K562 (cell line): Measurements from ENCODE around the gene ZNF646. TPM values are rescaled to one million over a fixed set of nuclear protein-coding genes. Genes with fewer than 3 reads are reported as not detected.

ENCODE experiments used
- ATAC-seq: fragments of 200-7000 bp; cut with Tn5 transposase; 3 replicates; pipeline ENCODE4 v1.9.1; 2020; ENCODE audit warnings: moderate library complexity
- BruUV-seq: library from RNA; stranded (reverse); fragments of 400-500 nt; replicated peaks from 2 replicates; lab custom pipeline; 2021; lab: Mats Ljungman, UMichigan
- CTCF ChIA-PET: fragments of 300-600 bp; formaldehyde crosslinking; extraction: SDS; loops from one replicate; lab custom pipeline; 2021; ENCODE audit warnings: low intra/inter-chr PET ratio; lab: Yijun Ruan, JAX
- POLR2A ChIA-PET: fragments of 300-600, 350-650 bp; sonication (Branson Sonifier 250); formaldehyde crosslinking; extraction: SDS; loops from one replicate; lab custom pipeline; 2021; ENCODE audit warnings: antibody characterized with exemption, inconsistent platforms; lab: Yijun Ruan, JAX
- DNase-seq, 4 experiments: peaks; one replicate each; pipeline versions ENCODE4 v3.0.0 to v3.0.0-alpha.2; 2011 to 2018; ENCODE audit warnings: low spot score in 3 of 4, mixed read lengths in 3 of 4; ENCODE audit errors: extremely low read depth in 1 of 4
- FAIRE-seq: peaks from 2 replicates; lab custom pipeline; 2011; peaks lifted over from hg19 to GRCh38; lab: Jason Lieb, UNC
- H2AFZ ChIP-seq: 2 replicates; pipeline ENCODE4 v1.6.0; 2011; ENCODE audit warnings: low read depth, low read length, control low read depth, inconsistent platforms
- H3K27ac ChIP-seq: fragments of 200-600 bp; 3 replicates; pipeline ENCODE4 v1.8.0; 2011; ENCODE audit warnings: low read depth, mild to moderate bottlenecking, control low read depth, inconsistent platforms, low read length, moderate library complexity, mixed read lengths; ENCODE audit errors: extremely low read depth
- H3K27me3 ChIP-seq, 2 experiments: fragments of 300-600 bp in 1 of 2; 2 replicates in 1 of 2; 3 replicates in 1 of 2; pipeline versions ENCODE4 v1.6.0 to v1.8.0; 2011; ENCODE audit warnings: inconsistent platforms in 2 of 2, low read length in 2 of 2, mild to moderate bottlenecking in 1 of 2, mixed read lengths in 1 of 2, moderate library complexity in 1 of 2; ENCODE audit not compliant: control insufficient read depth in 2 of 2, insufficient read depth in 2 of 2
- H3K36me3 ChIP-seq: fragments of 300-600 bp; 3 replicates; pipeline ENCODE4 v1.8.0; 2011; ENCODE audit warnings: mild to moderate bottlenecking, low read length, inconsistent platforms; ENCODE audit not compliant: control insufficient read depth, insufficient read depth
- H3K4me1 ChIP-seq, 2 experiments: fragments of 200-600 bp in 1 of 2; replicated peaks in 1 of 2; 2 replicates in 1 of 2; 3 replicates in 1 of 2; pipeline versions ENCODE4 v1.5.1 to v1.8.0; 2011; ENCODE audit warnings: inconsistent platforms in 2 of 2, low read length in 2 of 2, mild to moderate bottlenecking in 1 of 2, mixed read lengths in 1 of 2, moderate library complexity in 1 of 2; ENCODE audit not compliant: control insufficient read depth in 2 of 2, insufficient read depth in 2 of 2
- H3K4me2 ChIP-seq: 2 replicates; pipeline ENCODE4 v1.6.1; 2011; ENCODE audit warnings: low read length, control low read depth, inconsistent platforms, mixed read lengths; ENCODE audit not compliant: insufficient read depth
- H3K4me3 ChIP-seq: fragments of 200-600 bp; sonication (generic), shearing (Covaris generic); 2 replicates; pipeline ENCODE4 v1.5.1; 2016; ENCODE audit warnings: control low read depth, inconsistent platforms
- H3K79me2 ChIP-seq: fragments of 200-600 bp; 3 replicates; pipeline ENCODE4 v1.8.0; 2011; ENCODE audit warnings: low read length, inconsistent platforms; ENCODE audit not compliant: control insufficient read depth, insufficient read depth
- H3K9ac ChIP-seq, 2 experiments: 2 replicates each; pipeline versions ENCODE4 v1.6.0 to v1.6.1; 2011; ENCODE audit warnings: low read depth in 2 of 2, low read length in 2 of 2, control low read depth in 1 of 2, inconsistent platforms in 1 of 2, mild to moderate bottlenecking in 1 of 2, mixed read lengths in 1 of 2; ENCODE audit not compliant: insufficient read depth in 1 of 2
- H3K9me1 ChIP-seq: one replicate; pipeline ENCODE4 v1.6.0; 2011; ENCODE audit warnings: inconsistent platforms, mild to moderate bottlenecking, low read length, moderate library complexity; ENCODE audit not compliant: control insufficient read depth, insufficient read depth
- H3K9me3 ChIP-seq: replicated peaks from 2 replicates; pipeline ENCODE4 v1.5.1; 2011; ENCODE audit warnings: low read depth, low read length, inconsistent platforms; ENCODE audit not compliant: control insufficient read depth, insufficient read depth
- H4K20me1 ChIP-seq: replicated peaks from 2 replicates; pipeline ENCODE4 v1.6.1; 2011; ENCODE audit warnings: low read length, inconsistent platforms, mixed read lengths; ENCODE audit not compliant: control insufficient read depth, insufficient read depth
- CHD4 ChIP-seq: fragments of 200-600 bp; sonication (generic); IDR thresholded peaks from 3 replicates; pipeline ENCODE4 v1.6.1; 2012; ENCODE audit warnings: low read depth, mild to moderate bottlenecking, mixed read lengths, low read length, inconsistent platforms; ENCODE audit not compliant: insufficient read depth, insufficient replicate concordance, poor library complexity, severe bottlenecking
- CREB3 ChIP-seq: fragments of 450-650 bp; conservative IDR thresholded peaks from 2 replicates; pipeline ENCODE4 v1.6.1; 2016; ENCODE audit warnings: missing genetic modification characterization, low read depth, mild to moderate bottlenecking, missing compliant biosample characterization, moderate library complexity
- HIVEP1 ChIP-seq: fragments of 250-450 bp; sonication (Bioruptor Pico); IDR thresholded peaks from 2 replicates; pipeline ENCODE4 v1.4.0; 2020; ENCODE audit warnings: mild to moderate bottlenecking
- HNRNPH1 ChIP-seq: fragments of 200-400 bp; formaldehyde crosslinking; optimal IDR thresholded peaks from 2 replicates; pipeline ENCODE3; 2017; ENCODE audit warnings: low read depth, mild to moderate bottlenecking, low read length, moderate library complexity
- ID3 ChIP-seq, 2 experiments: fragments of 250-450 bp in 1 of 2; fragments of 450-650 bp in 1 of 2; sonication (Bioruptor Pico) in 1 of 2; IDR thresholded peaks; 2 replicates each; pipeline versions ENCODE4 v1.6.1 to v1.8.0; 2016 to 2021; ENCODE audit warnings: mild to moderate bottlenecking in 2 of 2, moderate library complexity in 2 of 2, missing compliant biosample characterization in 1 of 2, missing genetic modification characterization in 1 of 2
- RBFOX2 ChIP-seq: fragments of 200-400 bp; formaldehyde crosslinking; IDR thresholded peaks from 2 replicates; pipeline ENCODE4 v1.6.1; 2017; ENCODE audit warnings: low read depth, mild to moderate bottlenecking, low read length, moderate library complexity
- SMAD3 ChIP-seq: fragments of 450-650 bp; formaldehyde crosslinking; conservative IDR thresholded peaks from 2 replicates; pipeline ENCODE4 v1.4.0; 2020; ENCODE audit warnings: mild to moderate bottlenecking
- ZC3H8 ChIP-seq: fragments of 450-650 bp; IDR thresholded peaks from 2 replicates; pipeline ENCODE4 v1.6.1; 2017
- ZNF311 ChIP-seq: fragments of 250-450 bp; sonication (Bioruptor Pico); IDR thresholded peaks from 2 replicates; pipeline ENCODE4 v1.4.0; 2020; ENCODE audit warnings: mild to moderate bottlenecking, moderate library complexity
- ZNF445 ChIP-seq: fragments of 250-450 bp; sonication (Bioruptor Pico); IDR thresholded peaks from 2 replicates; pipeline ENCODE4 v1.4.0; 2020; ENCODE audit warnings: low read depth, mild to moderate bottlenecking, moderate library complexity
- WGBS: fragments of 100-300 bp; shearing (Covaris generic); methylation state at CpG from one replicate; pipeline ENCODE4 v1.1.6; 2016; ENCODE audit warnings: low coverage, mixed read lengths; ENCODE audit not compliant: insufficient coverage; ENCODE audit errors: missing lambda C conversion rate; 5-methylcytosine and 5-hydroxymethylcytosine counted together
- in situ Hi-C: fragments of 300-500 bp; cut with MboI; formaldehyde crosslinking; loops from 4 replicates; pipeline ENCODE4 v1.15.0; 2018; ENCODE audit warnings: inconsistent platforms, mixed read lengths
- intact Hi-C: fragments of 100-400 bp; cut with micrococcal nuclease; formaldehyde crosslinking; loops from 2 replicates; pipeline ENCODE4 v1.14.2; 2022
- polyA plus RNA-seq, 8 experiments: library from polyadenylated mRNA; depleted of rRNA in 4 of 8; stranded (reverse) in 5 of 8; unstranded in 3 of 8; fragments of >200 nt; fragmentation: Nextera tagmentation in 2 of 8; fragmentation: Illumina TruSeq in 1 of 8; extraction: Ambion mirVana in 2 of 8; extraction: Trizol in 1 of 8; gene quantifications; 2 replicates each; pipeline versions ENCODE4 v1.2.1 to v1.2.3, GENCODE V29; 2011 to 2014; ENCODE audit warnings: inconsistent platforms in 1 of 8, missing spikeins in 1 of 8
- total RNA-seq, 7 experiments: library from RNA; depleted of rRNA in 6 of 7; stranded (reverse); fragments of >200 nt in 6 of 7; fragmentation: Illumina TruSeq in 2 of 7; extraction: Trizol in 2 of 7; gene quantifications; 2 replicates each; pipeline versions ENCODE4 v1.2.1 to v1.2.3, GENCODE V29; 2011 to 2021; ENCODE audit warnings: low replicate concordance in 1 of 7
- TF ChIP-seq, protein P1 (sequence below): fragments of 450-650 bp; IDR thresholded peaks from 2 replicates; pipeline ENCODE4 v1.6.1; 2016; ENCODE audit warnings: borderline replicate concordance

ZNF646 gene
- total and polyA plus RNA-seq, 9 of the 15 experiments (the other 6 are each of a cell fraction or from before 2014, with no cell fraction given) = 0.08 to 20.6 (median 8.0) TPM

GRCh38 chr16:31118223-31119155, 44.3 kb downstream of the ZNF646 start (continued):
- TF ChIP-seq ID3 (CRISPR knock-in tag; IDR thresholded peaks at IDR 0.05) (no peak), ID3 (tag; IDR thresholded peaks at IDR 0.05) (no peak), CHD4 (no peak)
- TF ChIP-seq, protein P1, sequence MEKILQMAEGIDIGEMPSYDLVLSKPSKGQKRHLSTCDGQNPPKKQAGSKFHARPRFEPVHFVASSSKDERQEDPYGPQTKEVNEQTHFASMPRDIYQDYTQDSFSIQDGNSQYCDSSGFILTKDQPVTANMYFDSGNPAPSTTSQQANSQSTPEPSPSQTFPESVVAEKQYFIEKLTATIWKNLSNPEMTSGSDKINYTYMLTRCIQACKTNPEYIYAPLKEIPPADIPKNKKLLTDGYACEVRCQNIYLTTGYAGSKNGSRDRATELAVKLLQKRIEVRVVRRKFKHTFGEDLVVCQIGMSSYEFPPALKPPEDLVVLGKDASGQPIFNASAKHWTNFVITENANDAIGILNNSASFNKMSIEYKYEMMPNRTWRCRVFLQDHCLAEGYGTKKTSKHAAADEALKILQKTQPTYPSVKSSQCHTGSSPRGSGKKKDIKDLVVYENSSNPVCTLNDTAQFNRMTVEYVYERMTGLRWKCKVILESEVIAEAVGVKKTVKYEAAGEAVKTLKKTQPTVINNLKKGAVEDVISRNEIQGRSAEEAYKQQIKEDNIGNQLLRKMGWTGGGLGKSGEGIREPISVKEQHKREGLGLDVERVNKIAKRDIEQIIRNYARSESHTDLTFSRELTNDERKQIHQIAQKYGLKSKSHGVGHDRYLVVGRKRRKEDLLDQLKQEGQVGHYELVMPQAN = peak; percentile 50

GRCh38 chr16:31120129-31120528, 45.9 kb downstream of the ZNF646 start:
- H3K4me3 ChIP-seq = no peak overlapping the region
- H4K20me1 ChIP-seq = peaks cover 5% of the 10 kb centered on the region; the same call in 1 of the 2 replicates
- ChIA-PET CTCF (no interaction called here), POLR2A (interaction anchor here (0.6 to 6.0 kb wide), 8 partner anchors 8 to 60 kb away, joined by 3 to 35 read pairs (median 4); partner anchors contain the start of gene FUS)
- in situ Hi-C loops = no loop called here
- no TSS peak for BruUV-seq
- H3K9me3 ChIP-seq = no peaks in the 10 kb centered on the region
- FAIRE-seq (no peak), DNase-seq (no peak), ATAC-seq (no peak)
- WGBS = 97% methylated on average over 8 of the region's 16 CpGs
- H3K36me3 ChIP-seq = peaks cover 61% of the 10 kb centered on the region
- peaks cover 38% of the 10 kb centered on the region for H3K79me2 ChIP-seq
- no peaks in the 10 kb centered on the region for H3K9me1 ChIP-seq
- H2AFZ ChIP-seq = no peak overlapping the region
- TF ChIP-seq ZNF445 (CRISPR knock-in tag) (no peak), ZNF311 (CRISPR knock-in tag) (no peak), HNRNPH1 (no peak), CREB3 (tag) (no peak), SMAD3 (CRISPR knock-in tag) (no peak), RBFOX2 (0 out of 2 replicates have a peak, but pooled peaks have one; percentile 22), HIVEP1 (CRISPR knock-in tag) (no peak), ZC3H8 (no peak)
- no peaks in the 10 kb centered on the region for H3K27me3 ChIP-seq
- peaks cover 2 to 19% of the 10 kb centered on the region in 2 experiments; a peak in 4 of 5 replicates for H3K4me1 ChIP-seq
- no peak overlapping the region for H3K4me2 ChIP-seq
- H3K9ac ChIP-seq = peak overlapping the region in 1 of 2 experiments; percentile 37; a peak in 1 of 4 replicates
- intact Hi-C loops = no loop called here
- H3K27ac ChIP-seq = no peak overlapping the region
